Fibroblast of pulmonary artery (primary cell): ENCODE results near the gene ZSWIM6.
A peak's percentile ranks its signal among the peaks of the same experiment; 100 is the strongest.

ENCODE experiments used
- DNase-seq: peaks from one replicate; pipeline ENCODE4 v3.0.0-alpha.2; 2010; ENCODE audit warnings: low read depth
- H3K4me3 ChIP-seq: replicated peaks from 2 replicates; pipeline ENCODE4 v1.5.1; 2011; ENCODE audit warnings: low read depth, mild to moderate bottlenecking, control low read depth, low read length, moderate library complexity
- TF ChIP-seq, protein P1 (sequence below): IDR thresholded peaks from 2 replicates; pipeline ENCODE4 v1.5.1; 2011; ENCODE audit warnings: mild to moderate bottlenecking, control low read depth, low read length, inconsistent platforms; ENCODE audit errors: missing control alignments

Gene ZSWIM6

DNA sequence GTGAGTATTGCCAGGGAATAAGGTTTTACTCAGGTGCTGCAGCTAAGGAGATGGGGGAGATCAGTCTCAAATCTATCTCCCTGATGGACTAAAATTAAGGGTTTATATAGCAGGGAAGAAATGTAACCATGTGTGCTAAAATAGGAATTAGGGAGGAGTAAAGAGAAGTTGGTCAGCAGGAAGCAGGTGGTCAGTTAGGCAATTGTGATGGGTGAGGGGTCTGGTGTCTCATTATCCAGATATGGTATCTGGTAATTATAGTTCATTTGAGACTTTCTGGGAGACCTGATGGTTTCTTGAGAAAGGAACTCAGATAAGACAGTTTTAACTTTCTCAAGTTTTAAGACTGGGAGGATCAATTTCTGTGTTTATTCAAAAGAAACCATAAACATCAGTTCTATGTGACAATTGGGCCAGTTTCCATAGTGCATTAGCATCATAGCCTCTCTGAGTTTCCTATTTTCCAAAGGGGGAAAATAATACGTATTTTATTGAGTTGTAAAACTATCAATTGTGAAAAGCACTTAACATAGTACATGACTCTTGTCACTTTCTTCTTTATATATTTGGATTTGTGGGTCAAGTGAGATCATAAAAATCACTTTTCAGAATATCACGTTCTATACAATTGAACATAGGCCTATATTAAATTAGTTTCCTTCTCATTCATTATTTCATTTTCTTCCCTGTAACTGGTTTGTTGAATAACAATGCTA is 115.9 kb downstream of the ZSWIM6 start:
- no peak overlapping the region for H3K4me3 ChIP-seq
- TF ChIP-seq, protein P1, sequence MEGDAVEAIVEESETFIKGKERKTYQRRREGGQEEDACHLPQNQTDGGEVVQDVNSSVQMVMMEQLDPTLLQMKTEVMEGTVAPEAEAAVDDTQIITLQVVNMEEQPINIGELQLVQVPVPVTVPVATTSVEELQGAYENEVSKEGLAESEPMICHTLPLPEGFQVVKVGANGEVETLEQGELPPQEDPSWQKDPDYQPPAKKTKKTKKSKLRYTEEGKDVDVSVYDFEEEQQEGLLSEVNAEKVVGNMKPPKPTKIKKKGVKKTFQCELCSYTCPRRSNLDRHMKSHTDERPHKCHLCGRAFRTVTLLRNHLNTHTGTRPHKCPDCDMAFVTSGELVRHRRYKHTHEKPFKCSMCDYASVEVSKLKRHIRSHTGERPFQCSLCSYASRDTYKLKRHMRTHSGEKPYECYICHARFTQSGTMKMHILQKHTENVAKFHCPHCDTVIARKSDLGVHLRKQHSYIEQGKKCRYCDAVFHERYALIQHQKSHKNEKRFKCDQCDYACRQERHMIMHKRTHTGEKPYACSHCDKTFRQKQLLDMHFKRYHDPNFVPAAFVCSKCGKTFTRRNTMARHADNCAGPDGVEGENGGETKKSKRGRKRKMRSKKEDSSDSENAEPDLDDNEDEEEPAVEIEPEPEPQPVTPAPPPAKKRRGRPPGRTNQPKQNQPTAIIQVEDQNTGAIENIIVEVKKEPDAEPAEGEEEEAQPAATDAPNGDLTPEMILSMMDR = no peak
- no peak for DNase-seq

DNA sequence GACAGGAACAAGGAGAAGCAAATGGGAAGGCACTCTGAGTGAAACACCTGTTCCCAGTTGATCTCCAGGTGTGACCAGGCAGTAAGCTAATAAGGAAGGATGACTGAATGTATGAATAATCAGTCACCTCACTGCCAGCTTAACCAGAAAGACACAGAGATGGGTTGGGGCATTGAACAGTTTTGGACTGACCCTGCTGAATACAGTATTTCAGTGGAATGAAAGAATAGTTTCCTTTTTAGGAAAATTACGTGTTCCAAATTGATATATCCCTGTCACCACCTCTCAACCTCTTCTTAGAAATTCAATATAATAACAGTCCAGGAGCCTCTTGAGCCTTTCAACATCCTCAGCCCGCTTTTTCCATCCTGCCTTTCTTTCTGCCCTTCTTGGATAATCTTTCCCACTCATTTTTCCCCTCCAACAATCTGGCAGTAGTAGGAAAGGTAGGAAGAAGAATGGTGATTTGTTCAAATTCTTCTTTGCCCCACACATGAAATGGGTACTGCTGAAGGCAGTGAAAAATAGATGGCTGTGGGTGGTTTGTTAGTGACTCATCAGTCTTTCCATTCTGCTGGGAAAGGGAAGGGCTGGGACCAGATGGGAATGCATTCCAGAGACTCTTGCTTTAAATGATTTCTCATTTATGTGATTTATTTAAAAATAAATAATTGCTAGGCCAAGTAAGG is 117.9 kb downstream of the ZSWIM6 start:
- H3K4me3 ChIP-seq = no peak overlapping the region
- TF ChIP-seq, protein P1 = no peak
- DNase-seq = peak; percentile 88

DNA sequence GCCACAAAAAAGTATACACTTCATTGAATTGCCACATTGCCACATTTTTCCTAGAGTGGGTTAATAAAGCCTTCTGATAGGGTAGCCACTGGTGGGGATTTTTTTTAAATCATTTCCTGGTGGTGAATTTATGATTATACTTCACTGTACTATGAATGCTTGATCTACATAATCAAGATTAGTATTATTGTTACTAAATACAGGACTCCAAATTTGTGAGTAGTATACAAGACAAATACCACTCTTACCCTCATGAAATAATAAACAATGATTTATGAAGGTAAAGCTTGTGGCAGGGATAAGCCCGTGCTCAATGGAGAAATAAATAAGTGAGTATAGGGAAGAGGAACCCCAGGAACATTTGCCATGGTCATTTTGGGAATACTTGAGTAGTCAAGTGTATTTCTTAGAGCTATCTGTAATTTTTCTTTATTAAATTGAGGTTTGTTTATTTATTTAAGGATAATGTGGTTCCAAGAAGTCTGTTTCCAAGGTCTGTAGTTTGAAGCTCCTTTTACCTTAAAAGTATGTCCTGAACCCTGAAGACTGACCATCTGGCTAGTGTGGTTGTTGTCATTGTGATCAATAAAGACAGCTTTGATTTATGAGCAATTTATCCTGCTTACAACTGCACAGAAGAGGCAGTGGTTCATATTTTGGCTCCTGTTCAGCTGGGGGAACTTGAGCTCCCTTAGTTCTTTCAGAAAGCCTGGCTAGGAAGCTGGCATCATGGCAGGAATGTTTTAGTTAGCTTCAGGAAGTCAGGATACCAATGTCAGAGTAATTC is 118.6 kb downstream of the ZSWIM6 start:
- TF ChIP-seq, protein P1 = no peak
- H3K4me3 ChIP-seq = no peak overlapping the region
- DNase-seq = peak; percentile 63

DNA sequence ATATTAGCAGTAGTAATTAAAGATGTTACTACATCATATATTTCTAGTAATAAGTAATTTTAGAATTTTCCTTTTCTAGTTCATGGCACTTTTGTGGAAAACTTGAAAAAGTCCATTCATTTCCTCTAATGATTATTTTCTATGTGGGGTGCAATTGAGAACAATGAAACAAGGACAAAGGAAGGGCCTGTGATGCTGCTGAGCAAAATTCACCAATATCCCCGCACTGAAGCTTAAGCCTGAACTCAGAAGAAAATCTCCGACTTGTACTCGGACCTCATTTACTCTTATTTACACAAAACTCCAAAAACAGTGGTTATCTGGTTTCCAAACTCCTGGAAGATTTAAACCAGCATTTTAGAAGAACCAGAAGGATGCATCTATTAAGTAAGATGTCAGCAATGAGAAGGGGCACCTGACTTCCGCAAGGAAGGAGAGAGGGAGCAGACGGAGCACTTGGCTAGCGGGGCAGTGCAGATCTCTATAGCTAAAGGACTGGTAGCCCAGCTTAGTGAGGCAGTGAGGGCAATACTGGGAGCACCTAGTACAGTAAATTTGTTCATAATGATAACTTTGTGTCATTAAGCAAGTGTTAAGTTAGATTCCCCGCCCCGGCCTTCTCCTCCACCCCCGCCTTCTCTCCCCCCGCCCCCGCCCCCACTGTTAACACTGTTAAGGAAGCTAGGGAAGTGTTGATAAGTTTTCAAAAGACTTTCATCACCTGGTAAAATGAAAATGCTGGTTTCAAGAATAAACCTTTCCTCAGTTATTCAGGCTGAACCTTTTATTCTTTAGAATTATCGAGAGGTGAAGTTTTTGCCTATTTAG is 123.3 kb downstream of the ZSWIM6 start:
- no peak for DNase-seq
- TF ChIP-seq, protein P1 = no peak
- H3K4me3 ChIP-seq = no peak overlapping the region

DNA sequence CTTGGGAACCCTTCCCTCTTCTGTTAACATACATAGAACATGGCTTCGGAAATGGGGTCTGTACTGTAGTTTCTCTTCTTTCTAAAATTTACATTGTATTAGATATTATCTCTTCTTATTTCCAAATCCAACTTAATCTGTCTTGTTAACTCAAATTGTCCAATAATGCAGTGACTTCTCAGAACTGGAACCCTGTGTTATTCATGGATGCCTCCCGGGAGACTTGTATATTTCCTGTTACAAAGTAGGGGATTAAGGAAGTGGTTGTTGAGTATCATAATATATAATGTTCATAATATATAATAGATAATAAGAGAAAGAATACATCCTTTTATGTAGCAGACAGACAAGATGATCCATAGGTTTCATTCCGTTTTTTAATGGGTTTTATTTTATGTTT is 128.4 kb downstream of the ZSWIM6 start:
- TF ChIP-seq, protein P1 = no peak
- no peak for DNase-seq
- no peak overlapping the region for H3K4me3 ChIP-seq

DNA sequence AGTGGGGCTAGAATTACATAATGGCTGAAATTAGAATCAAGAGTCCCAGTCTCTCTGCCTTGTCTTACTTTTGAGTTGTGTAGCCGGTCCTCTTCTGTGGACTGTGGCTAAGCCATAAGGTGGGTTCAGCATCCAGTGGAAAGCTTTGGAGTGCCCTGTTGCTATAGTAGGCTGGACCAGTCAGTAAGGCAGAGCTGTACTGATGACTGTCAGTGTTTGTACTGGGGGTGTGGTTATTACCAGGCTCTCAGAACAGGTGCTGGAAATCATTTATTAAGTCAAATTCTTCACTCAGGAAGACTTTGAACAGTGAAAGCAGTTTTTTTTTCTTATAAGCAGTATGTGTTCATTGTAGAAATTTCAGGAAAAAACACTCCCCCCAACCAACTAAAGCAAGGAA is 129.4 kb downstream of the ZSWIM6 start:
- no peak overlapping the region for H3K4me3 ChIP-seq
- no peak for DNase-seq
- TF ChIP-seq, protein P1 = no peak
